ENCODE data around the gene EML4.

Gene EML4

DNA sequence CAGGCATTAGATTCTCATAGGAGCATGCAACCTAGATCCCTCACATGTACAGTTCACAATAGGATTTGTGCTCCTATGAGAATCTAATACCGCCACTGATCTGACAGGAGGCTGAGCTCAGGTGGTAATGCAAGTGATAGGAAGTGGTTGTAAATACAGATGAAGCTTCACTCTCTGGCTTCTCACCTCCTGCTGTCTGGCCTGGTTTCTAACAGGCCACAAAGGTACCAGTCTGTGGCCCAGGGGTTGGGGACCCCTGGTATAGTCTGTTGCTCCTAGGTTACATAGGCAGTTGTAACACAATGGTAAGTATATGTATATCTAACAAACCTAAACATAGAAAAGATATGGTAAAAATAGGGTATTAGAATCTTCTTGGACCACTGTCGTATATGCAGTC is 81.8 kb downstream of the EML4 start:
- Histone ChIP-seq H3K36me3 (ENCODE audit: insufficient read depth, low read length) (peaks cover 26% of the 10 kb centered on the region; the same call in 1 of the 2 replicates), H2AFZ (ENCODE audit: low read length) (no peak overlapping the region), H3K27me3 (ENCODE audit: insufficient read depth, low read length, poor library complexity, severe bottlenecking) (no peaks in the 10 kb centered on the region), H3K9me3 (ENCODE audit: insufficient read depth, low read depth, low read length) (no peaks in the 10 kb centered on the region), H3K4me1 (ENCODE audit: insufficient read depth, low read length, poor library complexity, severe bottlenecking) (no peaks in the 10 kb centered on the region), H3K9me2 (replicated peaks; ENCODE audit: low read depth, low read length) (no peaks in the 10 kb centered on the region), H3K4me2 (ENCODE audit: low read depth, low read length, poor library complexity, severe bottlenecking) (no peak overlapping the region), H3F3A (ENCODE audit: low read depth) (no peaks in the 10 kb centered on the region), H3K79me2 (ENCODE audit: insufficient read depth, low read length) (no peaks in the 10 kb centered on the region), H3K9ac (ENCODE audit: low read depth, low read length, poor library complexity, severe bottlenecking) (no peak overlapping the region), H4K20me1 (ENCODE audit: insufficient read depth, low read length, poor library complexity, severe bottlenecking) (peaks cover 3% of the 10 kb centered on the region), H3K4me3 (ENCODE audit: low read length, poor library complexity, severe bottlenecking) (no peak overlapping the region)
- TF ChIP-seq EZH2phosphoT487 (IDR thresholded peaks at IDR 0.05; ENCODE audit: borderline replicate concordance) = no peak
- TF ChIP-seq, protein P1, sequence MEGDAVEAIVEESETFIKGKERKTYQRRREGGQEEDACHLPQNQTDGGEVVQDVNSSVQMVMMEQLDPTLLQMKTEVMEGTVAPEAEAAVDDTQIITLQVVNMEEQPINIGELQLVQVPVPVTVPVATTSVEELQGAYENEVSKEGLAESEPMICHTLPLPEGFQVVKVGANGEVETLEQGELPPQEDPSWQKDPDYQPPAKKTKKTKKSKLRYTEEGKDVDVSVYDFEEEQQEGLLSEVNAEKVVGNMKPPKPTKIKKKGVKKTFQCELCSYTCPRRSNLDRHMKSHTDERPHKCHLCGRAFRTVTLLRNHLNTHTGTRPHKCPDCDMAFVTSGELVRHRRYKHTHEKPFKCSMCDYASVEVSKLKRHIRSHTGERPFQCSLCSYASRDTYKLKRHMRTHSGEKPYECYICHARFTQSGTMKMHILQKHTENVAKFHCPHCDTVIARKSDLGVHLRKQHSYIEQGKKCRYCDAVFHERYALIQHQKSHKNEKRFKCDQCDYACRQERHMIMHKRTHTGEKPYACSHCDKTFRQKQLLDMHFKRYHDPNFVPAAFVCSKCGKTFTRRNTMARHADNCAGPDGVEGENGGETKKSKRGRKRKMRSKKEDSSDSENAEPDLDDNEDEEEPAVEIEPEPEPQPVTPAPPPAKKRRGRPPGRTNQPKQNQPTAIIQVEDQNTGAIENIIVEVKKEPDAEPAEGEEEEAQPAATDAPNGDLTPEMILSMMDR (conservative IDR thresholded peaks at IDR 0.05; ENCODE audit: low read length) = no peak

DNA sequence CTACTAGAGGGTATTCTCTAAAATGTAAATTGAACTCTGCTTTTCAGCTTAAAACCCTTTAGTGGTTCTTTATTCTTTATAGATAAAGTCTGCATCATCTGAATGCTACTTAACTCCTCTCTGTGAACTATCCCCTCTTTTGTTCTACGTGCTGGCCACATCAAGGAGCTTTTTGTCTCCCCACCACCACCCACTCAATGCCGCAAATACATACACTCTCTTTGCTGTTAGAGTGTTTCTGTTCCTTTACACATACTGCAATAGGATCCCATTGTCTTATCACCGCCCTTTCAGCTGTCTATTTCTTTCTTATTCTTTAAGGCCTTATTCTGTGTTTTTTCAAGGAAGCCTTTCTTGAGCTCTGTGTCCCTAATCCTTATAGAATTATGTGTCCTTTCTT is 83.3 kb downstream of the EML4 start:
- TF ChIP-seq, protein P1 (conservative IDR thresholded peaks at IDR 0.05; ENCODE audit: low read length) = no peak
- TF ChIP-seq EZH2phosphoT487 (IDR thresholded peaks at IDR 0.05; ENCODE audit: borderline replicate concordance) = no peak
- Histone ChIP-seq H3K9ac (ENCODE audit: low read depth, low read length, poor library complexity, severe bottlenecking) (no peak overlapping the region), H3K27me3 (ENCODE audit: insufficient read depth, low read length, poor library complexity, severe bottlenecking) (no peaks in the 10 kb centered on the region), H3K36me3 (ENCODE audit: insufficient read depth, low read length) (peaks cover 16% of the 10 kb centered on the region; the same call in 1 of the 2 replicates), H3K4me1 (ENCODE audit: insufficient read depth, low read length, poor library complexity, severe bottlenecking) (no peaks in the 10 kb centered on the region), H3F3A (ENCODE audit: low read depth) (no peaks in the 10 kb centered on the region), H4K20me1 (ENCODE audit: insufficient read depth, low read length, poor library complexity, severe bottlenecking) (peaks cover 3% of the 10 kb centered on the region), H3K9me2 (replicated peaks; ENCODE audit: low read depth, low read length) (no peaks in the 10 kb centered on the region), H2AFZ (ENCODE audit: low read length) (no peak overlapping the region), H3K79me2 (ENCODE audit: insufficient read depth, low read length) (no peaks in the 10 kb centered on the region), H3K9me3 (ENCODE audit: insufficient read depth, low read depth, low read length) (no peaks in the 10 kb centered on the region), H3K4me2 (ENCODE audit: low read depth, low read length, poor library complexity, severe bottlenecking) (no peak overlapping the region), H3K4me3 (ENCODE audit: low read length, poor library complexity, severe bottlenecking) (no peak overlapping the region)

DNA sequence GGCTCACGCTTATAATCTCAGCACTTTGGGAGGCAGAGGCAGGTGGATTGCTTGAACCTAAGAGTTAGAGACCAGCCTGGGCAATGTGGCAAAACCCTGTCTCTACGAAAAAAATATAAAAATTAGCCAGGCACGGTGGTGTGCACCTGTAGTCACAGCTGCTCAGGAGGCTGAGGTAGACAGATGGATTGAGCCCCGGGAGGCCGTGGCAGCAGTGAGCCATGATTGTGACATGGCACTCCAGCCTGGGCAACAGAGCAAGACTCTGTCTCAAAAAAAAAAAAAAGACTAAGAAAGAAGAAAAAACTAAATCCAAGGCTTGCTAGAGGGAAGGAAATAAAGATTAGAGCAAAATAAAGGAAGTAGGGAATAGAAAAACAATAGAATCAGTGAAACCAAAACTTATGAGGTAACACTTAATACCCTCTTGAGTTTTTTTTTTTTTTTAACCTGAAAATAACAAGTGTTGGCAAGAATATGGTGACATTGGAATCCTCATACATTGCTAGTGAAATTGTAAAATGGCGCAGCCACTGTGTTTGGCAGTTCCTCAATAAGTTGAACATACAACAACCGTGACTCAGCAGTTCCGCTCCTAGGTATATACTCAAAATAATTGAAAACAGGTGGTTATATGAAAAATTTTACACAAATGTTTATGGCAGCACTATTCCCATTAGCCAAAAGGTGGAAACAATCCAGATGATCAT is 85.2 kb downstream of the EML4 start:
- Histone ChIP-seq H3F3A (ENCODE audit: low read depth) (no peaks in the 10 kb centered on the region), H3K9me3 (ENCODE audit: insufficient read depth, low read depth, low read length) (no peaks in the 10 kb centered on the region), H2AFZ (ENCODE audit: low read length) (no peak overlapping the region), H3K79me2 (ENCODE audit: insufficient read depth, low read length) (no peaks in the 10 kb centered on the region), H3K9me2 (replicated peaks; ENCODE audit: low read depth, low read length) (no peaks in the 10 kb centered on the region), H3K4me2 (ENCODE audit: low read depth, low read length, poor library complexity, severe bottlenecking) (no peak overlapping the region), H4K20me1 (ENCODE audit: insufficient read depth, low read length, poor library complexity, severe bottlenecking) (no peaks in the 10 kb centered on the region), H3K4me1 (ENCODE audit: insufficient read depth, low read length, poor library complexity, severe bottlenecking) (no peaks in the 10 kb centered on the region), H3K27me3 (ENCODE audit: insufficient read depth, low read length, poor library complexity, severe bottlenecking) (no peaks in the 10 kb centered on the region), H3K9ac (ENCODE audit: low read depth, low read length, poor library complexity, severe bottlenecking) (no peak overlapping the region), H3K4me3 (ENCODE audit: low read length, poor library complexity, severe bottlenecking) (no peak overlapping the region), H3K36me3 (ENCODE audit: insufficient read depth, low read length) (peaks cover 15% of the 10 kb centered on the region; the same call in 1 of the 2 replicates)
- TF ChIP-seq, protein P1 (conservative IDR thresholded peaks at IDR 0.05; ENCODE audit: low read length) = no peak
- no peak for TF ChIP-seq EZH2phosphoT487 (IDR thresholded peaks at IDR 0.05; ENCODE audit: borderline replicate concordance)
